ENCODE data around the gene RRP8. TPM values are rescaled to one million over a fixed set of nuclear protein-coding genes. Genes with fewer than 3 reads are reported as not detected.

Gene RRP8
- total and polyA plus RNA-seq, 2 donors (not counting 1 experiment from before 2014, with no cell fraction given), result 8.6 to 29.4 TPM

DNA sequence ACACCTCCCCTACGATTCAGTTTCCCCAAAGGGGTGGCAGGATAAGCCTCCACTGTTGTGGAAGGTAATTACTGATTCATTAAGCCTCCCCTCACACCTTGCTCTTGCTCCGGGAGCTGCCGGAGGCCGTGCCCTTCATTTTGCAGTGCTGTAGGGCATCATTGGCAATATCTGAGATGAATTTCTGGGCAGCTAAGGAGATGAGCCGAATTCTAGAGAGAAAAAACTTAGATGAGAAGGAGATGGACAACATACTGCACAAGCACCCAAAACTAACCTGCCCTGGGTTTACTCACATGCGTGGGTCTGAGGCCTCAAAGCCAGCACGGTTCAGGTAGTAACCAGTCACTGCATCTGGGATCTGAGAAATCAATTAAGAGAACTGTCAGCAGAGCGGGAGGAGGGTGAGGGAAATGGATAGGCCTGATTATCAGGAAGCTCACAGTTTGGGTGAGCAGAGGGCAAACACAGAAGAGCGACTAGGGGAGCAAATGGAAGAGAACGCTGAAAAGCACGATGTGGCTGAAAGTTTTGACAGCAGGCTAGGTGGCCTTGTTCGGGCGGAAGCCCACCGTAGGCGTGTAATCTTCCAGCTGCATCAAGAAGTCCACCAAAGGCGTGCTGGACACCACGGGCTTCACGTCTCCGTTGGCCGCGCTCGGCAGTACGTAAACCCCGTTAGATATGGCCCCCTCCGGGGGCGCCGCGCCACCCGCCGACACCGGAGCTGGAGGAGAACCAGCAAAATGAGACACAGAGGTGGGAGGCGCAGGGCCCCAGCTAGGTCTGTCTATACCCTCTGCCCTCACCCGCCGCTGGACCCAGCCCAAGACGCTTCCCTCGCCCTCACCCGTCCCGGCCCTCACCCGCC is 7.9 kb upstream of the RRP8 start:
- no peak for TF ChIP-seq EZH2 (IDR thresholded peaks at IDR 0.05; ENCODE audit: borderline replicate concordance, insufficient read depth, low read depth, low read length, poor library complexity, severe bottlenecking)
- TF ChIP-seq, protein P1, sequence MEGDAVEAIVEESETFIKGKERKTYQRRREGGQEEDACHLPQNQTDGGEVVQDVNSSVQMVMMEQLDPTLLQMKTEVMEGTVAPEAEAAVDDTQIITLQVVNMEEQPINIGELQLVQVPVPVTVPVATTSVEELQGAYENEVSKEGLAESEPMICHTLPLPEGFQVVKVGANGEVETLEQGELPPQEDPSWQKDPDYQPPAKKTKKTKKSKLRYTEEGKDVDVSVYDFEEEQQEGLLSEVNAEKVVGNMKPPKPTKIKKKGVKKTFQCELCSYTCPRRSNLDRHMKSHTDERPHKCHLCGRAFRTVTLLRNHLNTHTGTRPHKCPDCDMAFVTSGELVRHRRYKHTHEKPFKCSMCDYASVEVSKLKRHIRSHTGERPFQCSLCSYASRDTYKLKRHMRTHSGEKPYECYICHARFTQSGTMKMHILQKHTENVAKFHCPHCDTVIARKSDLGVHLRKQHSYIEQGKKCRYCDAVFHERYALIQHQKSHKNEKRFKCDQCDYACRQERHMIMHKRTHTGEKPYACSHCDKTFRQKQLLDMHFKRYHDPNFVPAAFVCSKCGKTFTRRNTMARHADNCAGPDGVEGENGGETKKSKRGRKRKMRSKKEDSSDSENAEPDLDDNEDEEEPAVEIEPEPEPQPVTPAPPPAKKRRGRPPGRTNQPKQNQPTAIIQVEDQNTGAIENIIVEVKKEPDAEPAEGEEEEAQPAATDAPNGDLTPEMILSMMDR (IDR thresholded peaks at IDR 0.05), result no peak
- DNase-seq (no peak), ATAC-seq (ENCODE audit: low read depth) (no peak)
- H3K9me3 Mint-ChIP-seq (ENCODE audit: insufficient read depth), result no peaks in the 10 kb centered on the region
- intact Hi-C loops (cut with micrococcal nuclease), result no loop called here
- Histone ChIP-seq H2AFZ (ENCODE audit: insufficient read depth, low read depth, low read length, poor library complexity, severe bottlenecking) (peak overlapping the region; percentile 71), H3K4me3 (ENCODE audit: control extremely low read depth in 1 of 5, extremely low read depth in 1 of 5, insufficient read depth in 1 of 5, low read depth in 2 of 5, low read length in 4 of 5) (peak overlapping the region; percentile 59 to 88 (median 81)), H3K4me1 (ENCODE audit: control insufficient read depth in 2 of 2, insufficient read depth in 2 of 2, low read length in 2 of 2) (peaks cover 30 to 39% of the 10 kb centered on the region in 2 donors), H3K9ac (ENCODE audit: low read length) (peak overlapping the region; percentile 98), H3K9me3 (ENCODE audit: control extremely low read depth in 1 of 3, control insufficient read depth in 2 of 3, insufficient read depth in 1 of 3, low read length in 2 of 3) (no peaks in the 10 kb centered on the region), H4K20me1 (ENCODE audit: control insufficient read depth, insufficient read depth, low read length, poor library complexity, severe bottlenecking) (peaks cover 5% of the 10 kb centered on the region), H3K4me2 (replicated peaks; ENCODE audit: low read depth, low read length, poor library complexity, severe bottlenecking) (peak overlapping the region; percentile 71), H3K27ac (ENCODE audit: low read length in 2 of 2) (peak overlapping the region; percentile 69 to 99), H3K79me2 (ENCODE audit: control insufficient read depth, insufficient read depth, low read length) (peaks cover 40% of the 10 kb centered on the region), H3K27me3 (replicated peaks in 1 of 4; ENCODE audit: control extremely low read depth in 1 of 4, control insufficient read depth in 3 of 4, insufficient read depth in 4 of 4, low read length in 3 of 4) (no peaks in the 10 kb centered on the region), H3K36me3 (replicated peaks in 1 of 2; ENCODE audit: control extremely low read depth in 1 of 2, control insufficient read depth in 1 of 2, extremely low read depth in 1 of 2, insufficient read depth in 2 of 2, low read length in 1 of 2) (peaks cover 2 to 66% of the 10 kb centered on the region in 2 experiments)
- peak overlapping the region; percentile 95 for H3K4me3 Mint-ChIP-seq
- H3K27ac Mint-ChIP-seq, result peak overlapping the region; percentile 96
- ChIA-PET CTCF (interaction anchor here (0.6 to 4.7 kb wide), 9 partner anchors 7 to 99 kb away, joined by 3 to 33 read pairs (median 6); partner anchors contain the start of genes DCHS1 and MRPL17), POLR2A (interaction anchor here (0.7 to 2.1 kb wide), 9 partner anchors 7 to 221 kb away, joined by 3 to 19 read pairs (median 7); partner anchors contain the start of genes ARFIP2, ILK, MRPL17 and SMPD1)
- no peaks in the 10 kb centered on the region for H3K27me3 Mint-ChIP-seq
- peaks cover 44% of the 10 kb centered on the region for H3K4me1 Mint-ChIP-seq
- WGBS (ENCODE audit: insufficient coverage), result 11% methylated on average over 29 of the region's 39 CpGs

DNA sequence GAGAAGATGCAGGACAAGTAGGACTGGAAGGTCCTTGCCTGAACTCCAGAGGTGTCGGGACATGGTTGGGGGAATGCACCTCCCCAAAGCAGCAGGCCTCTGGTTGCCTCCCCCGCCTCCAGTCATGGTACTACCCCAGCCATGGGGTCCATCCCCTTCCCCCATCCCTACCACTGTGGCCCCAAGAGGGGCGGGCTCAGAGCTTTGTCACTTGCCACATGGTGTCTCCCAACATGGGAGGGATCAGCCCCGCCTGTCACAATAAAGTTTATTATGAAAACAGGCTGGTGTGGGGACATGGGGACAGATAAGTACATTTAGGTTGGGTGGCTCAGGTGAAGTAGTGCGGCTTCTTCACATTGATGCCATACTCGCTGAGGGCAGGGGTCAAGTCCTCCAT is 7.2 kb upstream of the RRP8 start:
- ChIA-PET CTCF (interaction anchor here (3.2 to 4.7 kb wide), 2 partner anchors 57 to 73 kb away, joined by 23 to 33 read pairs; partner anchors contain the start of gene MRPL17), POLR2A (no interaction called here)
- Histone ChIP-seq H4K20me1 (ENCODE audit: control insufficient read depth, insufficient read depth, low read length, poor library complexity, severe bottlenecking) (peaks cover 7% of the 10 kb centered on the region), H3K4me3 (ENCODE audit: control extremely low read depth in 1 of 5, extremely low read depth in 1 of 5, insufficient read depth in 1 of 5, low read depth in 2 of 5, low read length in 4 of 5) (no peak overlapping the region), H3K27ac (ENCODE audit: low read length in 2 of 2) (peak overlapping the region in 1 of 2 donors; percentile 99), H3K36me3 (replicated peaks in 1 of 2; ENCODE audit: control extremely low read depth in 1 of 2, control insufficient read depth in 1 of 2, extremely low read depth in 1 of 2, insufficient read depth in 2 of 2, low read length in 1 of 2) (peaks cover 2 to 60% of the 10 kb centered on the region in 2 experiments), H3K9me3 (ENCODE audit: control extremely low read depth in 1 of 3, control insufficient read depth in 2 of 3, insufficient read depth in 1 of 3, low read length in 2 of 3) (no peaks in the 10 kb centered on the region), H3K27me3 (replicated peaks in 1 of 4; ENCODE audit: control extremely low read depth in 1 of 4, control insufficient read depth in 3 of 4, insufficient read depth in 4 of 4, low read length in 3 of 4) (no peaks in the 10 kb centered on the region), H3K4me1 (ENCODE audit: control insufficient read depth in 2 of 2, insufficient read depth in 2 of 2, low read length in 2 of 2) (peaks cover 37 to 46% of the 10 kb centered on the region in 2 donors), H2AFZ (ENCODE audit: insufficient read depth, low read depth, low read length, poor library complexity, severe bottlenecking) (no peak overlapping the region), H3K4me2 (replicated peaks; ENCODE audit: low read depth, low read length, poor library complexity, severe bottlenecking) (peak overlapping the region; percentile 71), H3K79me2 (ENCODE audit: control insufficient read depth, insufficient read depth, low read length) (peaks cover 41% of the 10 kb centered on the region), H3K9ac (ENCODE audit: low read length) (no peak overlapping the region)
- intact Hi-C loops (cut with micrococcal nuclease), result no loop called here
- Mint-ChIP-seq H3K27ac (peak overlapping the region; percentile 77), H3K9me3 (ENCODE audit: insufficient read depth) (no peaks in the 10 kb centered on the region), H3K4me3 (peak overlapping the region; percentile 95), H3K4me1 (peaks cover 43% of the 10 kb centered on the region), H3K27me3 (no peaks in the 10 kb centered on the region)
- ATAC-seq (ENCODE audit: low read depth) (no peak), DNase-seq (no peak)
- 100% methylated on average over 3 of the region's 6 CpGs for WGBS (ENCODE audit: insufficient coverage)
- TF ChIP-seq, protein P1 (IDR thresholded peaks at IDR 0.05), result no peak
- TF ChIP-seq EZH2 (IDR thresholded peaks at IDR 0.05; ENCODE audit: borderline replicate concordance, insufficient read depth, low read depth, low read length, poor library complexity, severe bottlenecking), result no peak

All from B cell (primary cell).